KMS-11 (cell line): Measurements from ENCODE around the gene ALG2.

ENCODE experiments used
- H2AFZ ChIP-seq: fragments of 200-600 bp; sonication (generic); 2 replicates; pipeline ENCODE4 v1.6.1; 2016; ENCODE audit warnings: antibody characterized with exemption, mixed run types, low read depth
- H3K27ac ChIP-seq: fragments of 200-600 bp; sonication (generic); 2 replicates; pipeline ENCODE4 v1.6.1; 2016; ENCODE audit warnings: mild to moderate bottlenecking, mixed run types
- H3K27me3 ChIP-seq: fragments of 200-600 bp; sonication (generic); 2 replicates; pipeline ENCODE4 v1.6.1; 2017; ENCODE audit warnings: mild to moderate bottlenecking, low read depth, mixed run types, moderate library complexity; ENCODE audit not compliant: insufficient read depth
- H3K36me3 ChIP-seq: fragments of 200-600 bp; sonication (generic); 2 replicates; pipeline ENCODE4 v1.6.1; 2017; ENCODE audit warnings: mild to moderate bottlenecking, mixed run types; ENCODE audit not compliant: insufficient read depth
- H3K4me1 ChIP-seq: fragments of 200-600 bp; sonication (generic); 2 replicates; pipeline ENCODE4 v1.6.1; 2016; ENCODE audit warnings: mild to moderate bottlenecking, low read depth, mixed run types; ENCODE audit not compliant: poor library complexity, severe bottlenecking
- H3K4me2 ChIP-seq: fragments of 200-600 bp; sonication (generic); 2 replicates; pipeline ENCODE4 v1.7.0; 2016; ENCODE audit warnings: mild to moderate bottlenecking, mixed run types
- H3K4me3 ChIP-seq: fragments of 200-600 bp; sonication (generic); IDR thresholded peaks from 2 replicates; pipeline ENCODE4 v1.6.1; 2017; ENCODE audit warnings: low read depth, low read length, mixed read lengths; ENCODE audit not compliant: insufficient read depth
- H3K79me2 ChIP-seq: fragments of 200-600 bp; sonication (generic); 2 replicates; pipeline ENCODE4 v1.6.1; 2016; ENCODE audit warnings: low read depth, mixed run types; ENCODE audit not compliant: insufficient read depth
- H3K9ac ChIP-seq: fragments of 200-600 bp; sonication (generic); 2 replicates; pipeline ENCODE4 v1.6.1; 2016; ENCODE audit warnings: mild to moderate bottlenecking, mixed run types
- H4K20me1 ChIP-seq: fragments of 200-600 bp; sonication (generic); 2 replicates; pipeline ENCODE4 v1.6.1; 2016; ENCODE audit warnings: mild to moderate bottlenecking, mixed run types; ENCODE audit not compliant: insufficient read depth
- CTCF ChIP-seq: fragments of 200-600 bp; sonication (generic); conservative IDR thresholded peaks from 2 replicates; pipeline ENCODE4 v1.6.1; 2017; ENCODE audit warnings: low read depth, mild to moderate bottlenecking, antibody characterized with exemption, low read length, moderate library complexity, mixed read lengths

ALG2 gene

GRCh38 chr9:99221621-99222415, at the start of gene ALG2, which contains the start of gene SEC61B:
TSS of gene ALG2 (minus strand) at chr9:99221942. CDS start at chr9:99221894, 48 bp downstream.
TSS of gene SEC61B (plus strand) at chr9:99222282. CDS start at chr9:99222364, 82 bp downstream.
- TF ChIP-seq CTCF: no peak
- peak within 1 kb of the TSS; percentile 80 for H3K9ac ChIP-seq
- H3K27ac ChIP-seq: peak within 1 kb of the TSS; percentile 82
- 0 out of 2 replicates have a peak, but pooled peaks cover 4% of the 10 kb centered on the region for H3K36me3 ChIP-seq
- H3K79me2 ChIP-seq: peaks cover 87% of the 10 kb centered on the region
- H2AFZ ChIP-seq: peak within 1 kb of the TSS; percentile 65
- H4K20me1 ChIP-seq: no peaks in the 10 kb centered on the region; the same call in 1 of the 2 replicates
- peaks cover 36% of the 10 kb centered on the region for H3K4me1 ChIP-seq
- no peaks in the 10 kb centered on the region for H3K27me3 ChIP-seq
- H3K4me3 ChIP-seq: no peak within 1 kb of the TSS
- H3K4me2 ChIP-seq: peak within 1 kb of the TSS; percentile 98

GRCh38 chr9:99270491-99270890, 48.7 kb upstream of the ALG2 start:
- H3K36me3 ChIP-seq: no peaks in the 10 kb centered on the region
- H3K79me2 ChIP-seq: no peaks in the 10 kb centered on the region
- TF ChIP-seq CTCF: no peak
- no peaks in the 10 kb centered on the region for H4K20me1 ChIP-seq
- H3K27me3 ChIP-seq: no peaks in the 10 kb centered on the region
- no peak overlapping the region for H3K9ac ChIP-seq
- H3K27ac ChIP-seq: no peak overlapping the region
- H3K4me3 ChIP-seq: no peak overlapping the region
- H3K4me2 ChIP-seq: no peak overlapping the region
- peaks cover 35% of the 10 kb centered on the region for H3K4me1 ChIP-seq
- no peak overlapping the region for H2AFZ ChIP-seq

GRCh38 chr9:99269416-99269815, 47.7 kb upstream of the ALG2 start:
- H3K27ac ChIP-seq: no peak overlapping the region
- no peak overlapping the region for H3K4me2 ChIP-seq
- peaks cover 29% of the 10 kb centered on the region for H3K4me1 ChIP-seq
- H3K9ac ChIP-seq: no peak overlapping the region
- no peak for TF ChIP-seq CTCF
- H3K27me3 ChIP-seq: no peaks in the 10 kb centered on the region
- no peaks in the 10 kb centered on the region for H3K79me2 ChIP-seq
- no peaks in the 10 kb centered on the region for H4K20me1 ChIP-seq
- H3K4me3 ChIP-seq: no peak overlapping the region
- no peaks in the 10 kb centered on the region for H3K36me3 ChIP-seq
- no peak overlapping the region for H2AFZ ChIP-seq

GRCh38 chr9:99266255-99267023, 44.7 kb upstream of the ALG2 start:
- H3K36me3 ChIP-seq: no peaks in the 10 kb centered on the region
- no peaks in the 10 kb centered on the region for H3K79me2 ChIP-seq
- no peak overlapping the region for H3K9ac ChIP-seq
- H3K4me2 ChIP-seq: peak overlapping the region; percentile 37
- no peak overlapping the region for H3K4me3 ChIP-seq
- H3K27me3 ChIP-seq: no peaks in the 10 kb centered on the region
- no peak overlapping the region for H3K27ac ChIP-seq
- peak overlapping the region; percentile 63 for H2AFZ ChIP-seq
- peaks cover 18% of the 10 kb centered on the region for H3K4me1 ChIP-seq
- TF ChIP-seq CTCF: peak; percentile 98
- no peaks in the 10 kb centered on the region for H4K20me1 ChIP-seq
